AG04450 (cell line): ENCODE results near the gene GPS1. TPM values are rescaled to one million over a fixed set of nuclear protein-coding genes. Genes with fewer than 3 reads are reported as not detected.

Experiments used
- CTCF ChIA-PET: fragments of 300-600, 350-600 bp; formaldehyde crosslinking; extraction: SDS; loops from one replicate; lab custom pipeline; 2022; ENCODE audit warnings: antibody characterized with exemption, inconsistent platforms; lab: Charles Lee
- POLR2A ChIA-PET: fragments of 350-600 bp; formaldehyde crosslinking; extraction: SDS; loops from one replicate; lab custom pipeline; 2021; ENCODE audit warnings: antibody characterized with exemption, inconsistent platforms; lab: Yijun Ruan, JAX
- DNase-seq: peaks from one replicate; pipeline ENCODE4 v3.0.0-alpha.2; 2011; ENCODE audit warnings: low read depth, low spot score
- H3K27ac ChIP-seq: one replicate; pipeline ENCODE4 v1.5.1; 2012; ENCODE audit warnings: low read depth, low read length, control low read depth
- H3K27me3 ChIP-seq: one replicate; pipeline ENCODE4 v1.6.0; 2012; ENCODE audit warnings: low read length; ENCODE audit not compliant: control insufficient read depth, insufficient read depth
- H3K4me3 ChIP-seq: 2 replicates; pipeline ENCODE4 v1.5.1; 2011; ENCODE audit warnings: mild to moderate bottlenecking, low read depth, low read length, control low read depth
- H3K9me3 ChIP-seq: 2 replicates; pipeline ENCODE4 v1.5.1; 2012; ENCODE audit warnings: low read length; ENCODE audit not compliant: control insufficient read depth, insufficient read depth
- polyA plus RNA-seq: library from polyadenylated mRNA; depleted of rRNA; stranded (reverse); fragments of >200 nt; gene quantifications from 2 replicates; pipeline ENCODE4 v1.2.3, GENCODE V29; 2011
- TF ChIP-seq, protein P1 (sequence below): IDR thresholded peaks from 2 replicates; pipeline ENCODE4 v1.5.1; 2011; ENCODE audit warnings: low read depth, low read length, control low read depth, inconsistent platforms

GPS1 gene
- polyA plus RNA-seq, 1 experiment: 63.1 TPM

DNA sequence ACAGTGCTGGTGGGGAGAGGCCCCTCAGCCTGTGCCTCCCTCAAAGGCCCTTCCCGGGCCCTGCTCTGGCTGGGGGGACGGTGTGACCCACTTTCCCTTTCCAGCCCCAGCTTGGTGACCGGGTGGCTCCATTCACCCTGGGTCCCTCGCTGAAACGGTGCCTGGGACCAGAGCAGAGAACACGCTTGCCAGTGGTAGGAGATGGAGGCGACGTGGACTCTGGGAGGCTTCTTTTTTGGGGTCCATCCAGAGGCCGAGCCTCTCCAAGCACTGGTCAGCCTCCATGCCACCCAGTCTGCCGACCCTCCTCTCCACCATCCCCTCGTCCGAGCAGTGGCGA lies 36.8 kb upstream of the GPS1 start:
- H3K4me3 ChIP-seq: no peak overlapping the region
- ChIA-PET CTCF (interaction anchor here (1.2 kb wide), 1 partner anchor 55 kb away, joined by 4 read pairs; no protein-coding TSS in a partner anchor), POLR2A (interaction anchor here (0.6 kb wide), 1 partner anchor 24 kb away, joined by 3 read pairs; no protein-coding TSS in a partner anchor)
- no peaks in the 10 kb centered on the region; the same call in 1 of the 2 replicates for H3K9me3 ChIP-seq
- H3K27ac ChIP-seq: no peak overlapping the region
- TF ChIP-seq, protein P1, sequence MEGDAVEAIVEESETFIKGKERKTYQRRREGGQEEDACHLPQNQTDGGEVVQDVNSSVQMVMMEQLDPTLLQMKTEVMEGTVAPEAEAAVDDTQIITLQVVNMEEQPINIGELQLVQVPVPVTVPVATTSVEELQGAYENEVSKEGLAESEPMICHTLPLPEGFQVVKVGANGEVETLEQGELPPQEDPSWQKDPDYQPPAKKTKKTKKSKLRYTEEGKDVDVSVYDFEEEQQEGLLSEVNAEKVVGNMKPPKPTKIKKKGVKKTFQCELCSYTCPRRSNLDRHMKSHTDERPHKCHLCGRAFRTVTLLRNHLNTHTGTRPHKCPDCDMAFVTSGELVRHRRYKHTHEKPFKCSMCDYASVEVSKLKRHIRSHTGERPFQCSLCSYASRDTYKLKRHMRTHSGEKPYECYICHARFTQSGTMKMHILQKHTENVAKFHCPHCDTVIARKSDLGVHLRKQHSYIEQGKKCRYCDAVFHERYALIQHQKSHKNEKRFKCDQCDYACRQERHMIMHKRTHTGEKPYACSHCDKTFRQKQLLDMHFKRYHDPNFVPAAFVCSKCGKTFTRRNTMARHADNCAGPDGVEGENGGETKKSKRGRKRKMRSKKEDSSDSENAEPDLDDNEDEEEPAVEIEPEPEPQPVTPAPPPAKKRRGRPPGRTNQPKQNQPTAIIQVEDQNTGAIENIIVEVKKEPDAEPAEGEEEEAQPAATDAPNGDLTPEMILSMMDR: no peak
- H3K27me3 ChIP-seq: no peaks in the 10 kb centered on the region
- no peak for DNase-seq

GRCh38 chr17:82015311-82015971 lies 36.3 kb upstream of the GPS1 start:
- POLR2A ChIA-PET: interaction anchor here (0.6 kb wide), 1 partner anchor 25 kb away, joined by 3 read pairs; no protein-coding TSS in a partner anchor
- Histone ChIP-seq H3K27ac (no peak overlapping the region), H3K27me3 (no peaks in the 10 kb centered on the region), H3K9me3 (no peaks in the 10 kb centered on the region; the same call in 1 of the 2 replicates), H3K4me3 (no peak overlapping the region)
- TF ChIP-seq, protein P1: no peak
- CTCF ChIA-PET: no interaction called here
- DNase-seq: no peak

- Histone ChIP-seq H3K27ac (no peak overlapping the region), H3K4me3 (no peak overlapping the region), H3K9me3 (no peaks in the 10 kb centered on the region; the same call in 1 of the 2 replicates), H3K27me3 (no peaks in the 10 kb centered on the region)
- TF ChIP-seq, protein P1: no peak
- ChIA-PET CTCF (no interaction called here), POLR2A (interaction anchor here (0.7 kb wide), 1 partner anchor 37 kb away, joined by 4 read pairs; no protein-coding TSS in a partner anchor)
- DNase-seq: no peak
Measured at GRCh38 chr17:82016061-82016874, 35.4 kb upstream of the GPS1 start.

DNA sequence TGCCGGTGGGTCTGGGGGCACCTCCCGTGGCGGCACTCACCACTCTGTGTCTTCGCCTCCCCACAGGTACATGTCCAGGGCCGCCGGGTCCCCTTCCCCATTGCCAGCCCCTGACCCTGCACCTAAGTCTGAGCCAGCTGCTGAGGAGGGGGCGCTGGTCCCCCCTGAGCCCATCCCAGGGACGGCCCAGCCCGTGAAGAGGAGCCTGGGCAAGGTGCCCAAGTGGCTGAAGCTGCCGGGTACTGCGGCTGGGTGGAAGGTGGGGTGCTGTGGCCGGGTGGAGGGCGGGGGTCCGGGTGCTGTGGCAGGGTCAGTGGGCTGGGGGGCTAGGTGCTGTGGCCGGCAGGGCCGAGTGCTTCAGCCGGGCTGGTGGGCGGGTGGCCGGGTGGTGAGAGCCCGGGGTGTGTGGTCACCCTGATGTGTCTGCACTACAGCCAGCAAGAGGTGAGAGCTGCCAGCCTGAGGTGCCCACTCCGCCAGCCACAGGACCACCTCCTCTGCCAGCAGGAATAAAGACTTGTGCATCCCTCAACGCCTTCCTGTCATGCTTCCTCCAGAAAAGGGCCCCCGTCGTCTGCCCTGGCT lies 34.7 kb upstream of the GPS1 start:
- POLR2A ChIA-PET: interaction anchor here (0.7 kb wide), 1 partner anchor 38 kb away, joined by 4 read pairs; no protein-coding TSS in a partner anchor
- no peaks in the 10 kb centered on the region for H3K27me3 ChIP-seq
- no peak overlapping the region for H3K27ac ChIP-seq
- no peak overlapping the region for H3K4me3 ChIP-seq
- CTCF ChIA-PET: no interaction called here
- TF ChIP-seq, protein P1: no peak
- H3K9me3 ChIP-seq: no peaks in the 10 kb centered on the region; the same call in 1 of the 2 replicates
- DNase-seq: no peak
